HG03521 (cell line): ENCODE data around the gene STARD5.
"Not testable (repeated sequence)": the region's sequence is repeated elsewhere in the genome, so short reads cannot be mapped to it uniquely, and the experiment has no call there.

Experiments used
- ATAC-seq: cut with Tn5 transposase; IDR thresholded peaks from one replicate; pipeline ENCODE4 v1.9.1; 2021; ENCODE audit warnings: mild to moderate bottlenecking, moderate library complexity; ENCODE audit not compliant: unreplicated experiment

The STARD5 gene, protein sequence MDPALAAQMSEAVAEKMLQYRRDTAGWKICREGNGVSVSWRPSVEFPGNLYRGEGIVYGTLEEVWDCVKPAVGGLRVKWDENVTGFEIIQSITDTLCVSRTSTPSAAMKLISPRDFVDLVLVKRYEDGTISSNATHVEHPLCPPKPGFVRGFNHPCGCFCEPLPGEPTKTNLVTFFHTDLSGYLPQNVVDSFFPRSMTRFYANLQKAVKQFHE

DNA sequence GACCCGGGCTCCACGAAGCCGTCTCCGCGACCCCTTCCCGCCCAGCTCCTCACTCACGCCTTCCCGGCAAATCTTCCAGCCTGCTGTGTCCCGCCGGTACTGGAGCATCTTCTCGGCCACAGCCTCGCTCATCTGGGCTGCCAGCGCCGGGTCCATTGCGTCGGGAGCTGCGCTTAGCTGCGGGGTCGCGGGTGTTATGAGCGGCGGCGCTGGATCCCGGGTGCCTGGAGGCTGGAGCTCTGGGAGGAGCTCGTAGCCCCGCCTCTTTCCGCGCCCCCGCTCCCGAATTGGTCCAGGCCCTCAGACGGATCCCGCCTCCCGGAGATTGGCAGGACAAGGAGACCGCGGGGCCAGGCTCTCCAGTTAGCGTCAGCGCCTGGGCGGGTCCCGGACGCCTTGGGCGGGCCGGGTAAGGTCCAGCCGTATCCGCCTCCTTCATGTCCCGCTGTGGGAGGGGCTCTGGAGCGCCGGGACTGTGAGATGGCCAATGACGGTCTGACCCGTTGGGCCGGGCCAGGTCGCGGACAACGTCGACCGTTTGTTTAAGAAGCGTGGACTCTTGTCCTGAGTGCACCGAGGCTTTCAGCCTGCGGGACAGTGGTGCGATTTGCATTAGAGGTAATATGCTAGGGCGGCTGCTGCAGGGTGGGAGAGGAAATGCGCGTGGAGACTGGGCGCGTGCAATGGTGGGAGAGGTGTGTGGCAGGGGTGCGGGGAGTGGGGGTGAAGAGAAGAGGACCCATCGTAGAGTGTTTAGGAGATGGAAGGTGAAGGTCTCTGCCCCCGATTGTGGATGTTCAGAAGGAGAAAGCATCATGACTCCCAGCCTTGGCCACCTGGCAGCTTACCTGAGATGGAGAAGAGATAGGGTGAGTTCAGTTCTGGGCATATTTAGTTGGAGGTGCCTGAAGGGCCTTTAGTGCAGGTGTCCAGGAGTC is at the start of gene STARD5:
Gene STARD5, minus strand, starts transcription at position 198 of the 938 bp plus-strand sequence. Its CDS starts 42 bp downstream, at position 156.
- ATAC-seq, result peak; percentile 100

DNA sequence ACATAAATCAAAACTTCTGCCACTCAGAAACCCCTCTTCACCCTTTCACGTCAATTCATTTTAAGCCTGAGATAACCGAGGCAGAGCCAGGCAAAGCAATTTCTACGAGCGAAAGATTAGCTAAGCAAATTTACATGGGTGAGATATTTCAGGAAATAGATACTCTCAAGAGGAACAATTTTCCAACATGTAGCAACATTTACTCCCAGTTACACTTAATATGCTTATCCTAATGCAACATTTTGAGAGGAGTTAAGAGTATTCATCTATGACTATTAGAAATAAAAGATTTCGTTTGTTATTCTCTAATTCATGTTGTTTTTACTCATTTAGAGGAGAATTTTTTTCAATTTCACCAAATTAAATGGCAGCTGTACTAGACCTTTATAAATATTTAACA is 49.2 kb upstream of the STARD5 start:
- no peak for ATAC-seq

DNA sequence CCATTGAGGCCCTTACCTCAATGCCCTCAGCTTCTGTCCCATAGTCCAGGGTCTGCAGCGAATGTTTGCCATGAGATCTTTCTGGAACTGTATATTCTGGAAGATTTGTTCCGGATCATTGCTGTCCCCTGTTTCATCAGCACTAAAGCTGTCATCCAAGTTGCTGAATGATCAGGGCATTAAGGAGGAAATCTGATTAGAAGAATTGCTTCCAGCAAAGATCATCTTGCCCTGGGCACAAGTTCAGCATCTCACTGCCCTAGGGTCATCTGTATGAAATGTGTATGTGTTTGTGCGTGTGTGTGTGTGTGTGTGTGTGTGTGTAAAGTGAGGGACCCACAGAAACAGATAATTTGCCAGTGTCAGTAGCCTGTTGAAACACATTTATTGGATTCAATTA is 48.6 kb upstream of the STARD5 start:
- no peak for ATAC-seq

DNA sequence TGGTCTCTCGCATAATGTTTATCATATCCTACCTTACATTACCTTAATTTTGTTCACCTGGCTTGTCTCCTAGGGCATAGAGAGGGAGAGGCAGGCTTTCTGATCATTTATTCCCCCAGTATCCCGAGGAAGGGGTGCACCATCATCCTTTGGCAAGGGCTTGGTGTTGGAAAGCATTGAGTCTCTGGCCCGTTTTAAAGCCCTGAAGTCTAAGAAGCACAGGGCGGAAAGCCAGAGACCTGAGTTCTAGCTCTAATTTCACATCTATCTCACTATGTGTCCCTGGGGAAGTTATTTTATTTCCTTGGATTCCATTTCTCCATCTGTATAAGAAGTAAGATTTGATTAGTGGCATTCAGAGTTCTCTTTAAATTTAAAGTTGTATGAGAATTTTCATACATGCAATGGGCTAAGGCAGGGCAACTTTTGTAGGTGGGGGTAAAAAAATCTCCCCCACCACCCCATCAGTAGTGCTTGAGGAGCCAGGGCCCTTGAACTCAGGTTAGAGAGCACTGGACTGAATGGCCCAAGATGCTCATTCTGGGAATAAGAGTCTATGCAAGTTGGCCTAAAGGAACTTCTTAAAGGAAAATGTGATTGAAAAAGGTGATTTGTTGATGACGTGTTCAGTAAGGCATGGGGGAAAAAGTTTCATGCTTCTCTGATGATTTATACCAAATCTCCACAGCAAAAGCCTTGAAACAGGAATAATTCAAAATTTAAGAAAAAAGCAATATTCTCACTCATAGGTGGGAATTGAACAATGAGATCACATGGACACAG is 40.0 kb upstream of the STARD5 start:
- no peak for ATAC-seq

DNA sequence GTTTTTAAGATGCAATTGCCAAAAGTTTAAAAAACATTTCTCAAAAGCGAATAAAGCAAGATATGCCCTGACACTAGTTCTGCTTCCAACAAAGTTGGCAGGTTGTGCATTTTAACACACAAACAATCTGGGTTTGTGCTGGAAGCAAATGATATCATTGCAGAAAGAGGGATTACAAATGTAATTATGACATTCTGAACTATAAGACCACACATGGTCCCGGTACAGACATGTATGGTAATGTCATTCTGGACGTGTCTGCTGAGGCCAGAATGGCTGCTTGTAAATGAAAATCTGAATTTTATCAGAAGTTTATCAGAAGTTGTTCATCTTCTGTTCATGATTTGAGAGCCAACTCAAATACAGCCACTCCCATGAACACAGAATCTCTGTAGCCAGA is 39.3 kb upstream of the STARD5 start:
- ATAC-seq, result no peak

DNA sequence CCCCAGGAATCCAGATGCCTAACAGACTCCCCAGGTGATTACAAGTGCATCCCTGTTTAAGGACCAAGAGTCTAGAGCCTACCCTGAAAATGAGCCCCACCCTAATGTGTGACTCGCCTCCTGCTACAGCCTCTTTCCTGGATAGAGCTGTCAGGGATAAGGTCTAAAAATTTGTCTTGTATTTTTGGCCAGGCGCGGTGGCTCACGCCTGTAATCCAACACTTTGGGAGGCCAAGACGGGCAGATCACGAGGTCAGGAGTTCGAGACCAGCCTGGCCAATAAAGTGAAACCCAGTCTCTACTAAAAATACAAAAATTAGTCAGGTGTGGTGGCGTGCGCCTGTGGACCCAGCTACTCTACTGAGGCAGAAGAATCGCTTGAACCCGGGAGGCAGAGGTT is 38.8 kb upstream of the STARD5 start:
- no peak for ATAC-seq

DNA sequence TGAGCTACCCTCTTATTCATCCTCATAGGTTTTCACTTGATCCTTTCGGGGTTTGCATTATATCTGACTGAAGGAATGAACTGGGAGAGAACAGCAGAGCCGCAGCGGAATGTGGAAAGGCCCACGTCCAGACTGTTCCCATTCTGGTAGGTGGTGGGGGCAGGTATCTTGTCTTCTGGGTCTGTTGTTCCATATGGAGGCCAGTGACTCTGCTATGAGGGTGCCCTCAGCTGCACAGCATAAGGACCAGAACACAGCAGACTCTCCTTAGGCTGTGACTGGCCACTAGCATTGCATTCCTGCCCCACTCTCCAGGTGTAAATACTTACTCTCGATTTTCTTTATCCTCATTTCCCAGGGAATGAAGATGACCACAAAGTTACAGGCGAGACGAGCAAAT is 38.0 kb upstream of the STARD5 start:
- ATAC-seq, result no peak

DNA sequence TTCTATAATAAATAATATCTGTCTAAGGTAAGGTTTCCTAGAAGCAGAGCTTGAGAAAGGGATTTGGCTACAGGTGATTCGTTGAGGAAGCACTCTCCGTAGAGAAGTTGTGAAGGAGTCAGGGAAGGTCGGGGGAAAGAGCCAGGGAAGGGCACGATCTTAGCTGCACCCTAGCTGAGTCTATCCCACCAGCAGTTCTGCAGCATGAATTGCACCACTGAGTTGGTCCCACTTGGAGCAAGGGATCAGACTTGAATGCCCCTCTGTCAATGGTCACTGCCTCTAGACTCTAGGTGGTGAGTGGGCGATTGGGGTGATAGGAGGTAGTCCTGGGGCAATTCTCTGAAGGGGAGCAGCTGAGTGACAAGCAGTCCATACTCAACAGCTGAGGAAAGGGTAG is 36.5 kb upstream of the STARD5 start:
- no peak for ATAC-seq

DNA sequence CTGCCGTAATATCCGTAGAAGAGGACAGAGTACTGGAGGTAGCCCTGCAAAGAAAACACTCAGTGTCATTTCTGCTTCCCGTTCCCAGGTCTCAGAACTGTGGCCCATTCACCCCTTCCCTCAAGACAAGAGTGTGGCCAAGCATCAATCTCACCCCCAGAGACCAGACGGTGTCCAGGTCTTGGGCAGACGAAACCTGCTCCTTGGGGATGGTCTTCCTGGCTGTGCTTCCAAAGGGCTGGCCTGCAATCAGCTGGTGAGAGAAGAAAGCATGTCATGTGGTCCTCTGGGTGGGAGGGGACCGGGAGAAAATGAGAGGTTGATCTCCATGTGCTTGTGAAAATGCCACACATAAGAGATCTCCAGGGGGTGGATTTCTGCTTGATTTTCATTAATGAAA is 34.3 kb upstream of the STARD5 start:
- ATAC-seq, result no peak

DNA sequence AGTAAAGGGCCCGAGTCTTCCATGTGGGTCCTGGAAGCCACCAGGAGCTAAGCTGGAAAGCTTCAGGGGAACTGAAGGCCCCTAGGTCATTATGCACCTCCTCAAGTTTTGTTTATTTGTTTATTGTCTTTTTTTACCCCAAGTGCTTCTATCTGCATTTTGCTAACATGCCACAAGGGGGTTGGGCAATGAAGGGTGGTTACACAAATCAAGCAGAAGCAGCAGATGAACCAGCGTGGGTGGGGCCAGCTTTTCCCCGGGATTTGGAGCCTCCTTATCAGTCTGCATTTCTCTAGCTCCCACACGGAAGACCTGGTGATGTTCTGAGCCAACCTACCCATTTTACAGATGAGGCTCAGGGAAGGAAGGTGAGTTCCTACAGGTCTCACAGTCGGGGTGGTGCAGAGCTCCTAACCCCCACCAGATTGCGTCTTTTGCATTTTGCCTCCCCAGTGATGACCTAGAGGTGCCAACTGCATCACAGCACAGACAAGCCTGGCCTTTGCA is 33.3 kb upstream of the STARD5 start:
- no peak for ATAC-seq

DNA sequence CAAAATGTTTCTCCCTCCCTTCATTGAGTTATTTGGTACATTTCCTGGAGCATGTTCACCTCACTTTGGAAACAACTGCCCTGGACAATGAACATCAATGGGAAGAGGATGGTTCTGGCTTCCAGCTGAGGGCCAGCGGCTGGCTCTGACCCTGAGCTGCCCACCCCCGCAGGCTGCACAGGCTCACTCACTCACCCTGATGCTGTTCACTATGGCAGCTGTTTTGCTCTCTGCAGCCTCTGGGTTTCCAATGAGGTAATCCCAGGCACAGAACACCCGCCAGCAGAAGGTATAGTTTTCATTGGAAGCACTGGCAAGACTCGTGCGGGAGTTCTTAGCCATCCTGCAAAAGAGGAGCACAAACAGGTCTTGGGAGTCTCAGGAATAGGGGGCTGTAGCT is 32.3 kb upstream of the STARD5 start:
- no peak for ATAC-seq

DNA sequence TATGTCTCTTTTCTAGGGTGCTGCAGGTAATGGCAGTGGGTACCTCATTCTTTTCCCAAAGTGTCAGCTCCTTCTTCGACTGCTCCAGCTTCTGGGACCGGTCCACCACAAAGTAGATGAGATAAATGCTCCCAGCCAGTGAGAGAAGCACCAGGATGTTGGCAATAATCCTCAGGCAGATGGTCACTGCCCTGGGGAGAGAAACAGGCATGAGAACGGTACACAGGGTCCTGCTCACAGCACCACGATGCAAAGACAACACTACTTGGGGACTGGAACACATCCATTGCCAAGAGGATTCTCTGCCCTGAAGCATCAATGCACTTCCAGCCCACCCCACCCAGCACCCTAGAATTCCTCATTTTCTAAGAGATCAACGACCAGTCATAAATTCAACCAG is 27.7 kb upstream of the STARD5 start:
- no peak for ATAC-seq

DNA sequence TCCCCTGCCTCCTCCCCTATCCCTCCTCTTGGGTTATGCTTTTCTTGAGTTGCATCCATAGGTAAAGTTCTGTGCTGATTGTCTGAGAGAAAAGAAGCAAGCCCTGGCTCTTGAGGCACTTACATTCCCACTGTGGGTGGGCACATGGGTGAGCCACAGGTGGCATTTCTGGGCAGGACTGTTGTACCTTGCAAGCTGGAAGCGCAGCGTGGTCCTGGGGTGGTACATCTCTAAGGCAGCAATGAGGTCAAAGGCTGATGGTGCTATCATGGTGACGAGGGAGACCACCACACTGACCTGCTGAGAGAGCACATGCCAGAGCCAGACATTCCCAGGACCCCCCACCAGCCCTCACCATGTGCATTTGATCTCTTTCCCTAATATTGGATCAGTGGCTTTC is 25.3 kb upstream of the STARD5 start:
- no peak for ATAC-seq

DNA sequence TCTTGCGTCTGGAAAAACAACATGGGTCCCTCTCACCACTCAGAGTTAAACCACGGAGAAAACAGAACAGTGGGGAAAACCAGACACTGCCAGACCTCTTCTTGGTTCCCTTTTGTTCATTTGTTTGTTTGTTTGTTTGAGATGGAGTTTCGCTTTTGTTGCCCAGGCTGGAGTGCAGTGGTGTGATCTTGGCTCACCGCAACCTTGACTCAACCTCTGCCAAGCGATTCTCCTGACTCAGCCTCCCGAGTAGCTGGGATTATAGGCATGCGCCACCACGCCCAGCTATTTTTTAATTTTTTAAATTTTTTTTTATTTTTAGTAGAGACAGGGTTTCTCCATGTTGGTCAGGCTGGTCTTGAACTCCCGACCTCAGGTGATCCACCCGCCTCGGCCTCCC is 24.8 kb upstream of the STARD5 start:
- ATAC-seq, result not testable (repeated sequence)

DNA sequence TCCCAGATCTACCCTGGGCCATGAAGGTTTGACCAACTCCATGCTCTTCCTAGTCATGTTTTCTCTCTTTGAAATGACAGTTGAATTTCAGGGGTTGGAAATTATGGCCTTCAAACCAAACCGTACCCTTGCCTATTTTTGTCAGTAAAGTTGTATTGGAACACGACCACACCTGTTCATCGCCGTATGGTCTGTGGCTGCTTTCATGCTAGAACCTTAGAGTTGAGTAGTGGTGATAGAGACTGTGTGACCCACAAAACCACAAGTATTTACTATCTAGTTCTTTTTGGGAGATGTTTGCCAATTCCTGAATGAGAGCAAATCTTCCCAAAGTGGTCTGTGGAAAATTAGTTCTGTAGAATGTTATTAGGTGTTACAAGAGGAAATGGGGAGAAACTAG is 24.0 kb upstream of the STARD5 start:
- no peak for ATAC-seq

DNA sequence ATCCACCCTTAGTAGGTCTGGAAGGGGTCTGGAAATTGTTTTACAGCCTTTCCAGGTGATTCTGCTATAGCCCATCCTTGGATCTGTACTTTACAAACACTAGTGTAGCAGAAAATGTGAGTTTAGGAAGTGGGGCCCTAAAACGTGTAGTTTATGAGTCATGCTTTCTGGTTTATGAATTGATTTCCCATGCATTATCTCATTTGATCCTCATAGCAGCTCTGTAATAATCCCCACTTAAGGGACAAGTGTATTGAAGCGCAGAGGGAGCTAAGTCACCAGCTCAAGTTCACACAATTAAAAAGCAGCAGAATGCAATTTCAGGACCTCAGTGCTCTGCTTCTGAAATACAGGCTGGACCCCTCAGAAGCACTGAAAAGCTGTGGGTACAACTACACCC is 22.7 kb upstream of the STARD5 start:
- no peak for ATAC-seq

DNA sequence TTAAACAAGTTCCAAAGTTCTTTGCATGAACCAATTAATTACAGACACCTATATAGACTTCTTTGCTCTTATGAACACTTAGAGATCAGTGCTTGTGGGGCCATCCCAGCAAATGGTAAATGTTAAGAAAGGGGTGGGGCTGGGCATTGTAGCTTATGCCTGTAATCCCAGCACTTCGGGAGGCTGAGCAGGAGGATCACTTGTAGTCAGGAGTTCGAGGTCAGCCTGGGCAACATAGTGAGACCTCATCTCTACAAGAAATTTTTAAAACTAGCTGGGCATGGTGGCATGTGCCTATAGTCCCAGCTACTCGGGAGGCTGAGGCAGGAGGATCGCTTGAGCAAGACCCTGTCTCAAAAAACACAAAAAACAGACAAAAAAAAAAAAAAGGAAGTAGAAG is 19.4 kb upstream of the STARD5 start:
- ATAC-seq, result no peak

DNA sequence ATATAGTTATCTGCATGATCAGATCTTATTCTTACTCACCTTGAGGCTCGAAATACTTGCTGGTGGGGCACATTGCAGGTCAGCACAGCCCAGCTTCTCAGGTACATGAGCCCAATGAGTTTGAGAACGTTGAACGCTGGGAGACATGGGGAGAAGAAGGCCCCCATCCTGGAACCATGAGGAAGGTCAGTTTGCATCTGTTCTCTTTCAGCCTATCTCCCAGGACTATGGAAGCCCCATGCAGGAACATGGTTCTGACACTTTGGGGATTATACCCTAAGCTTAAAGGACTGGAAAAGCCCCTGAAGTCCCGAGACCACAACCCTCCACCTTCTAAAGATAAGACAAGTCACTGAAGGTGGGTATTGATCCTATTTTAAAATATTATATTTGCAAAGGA is 17.4 kb upstream of the STARD5 start:
- ATAC-seq, result no peak

DNA sequence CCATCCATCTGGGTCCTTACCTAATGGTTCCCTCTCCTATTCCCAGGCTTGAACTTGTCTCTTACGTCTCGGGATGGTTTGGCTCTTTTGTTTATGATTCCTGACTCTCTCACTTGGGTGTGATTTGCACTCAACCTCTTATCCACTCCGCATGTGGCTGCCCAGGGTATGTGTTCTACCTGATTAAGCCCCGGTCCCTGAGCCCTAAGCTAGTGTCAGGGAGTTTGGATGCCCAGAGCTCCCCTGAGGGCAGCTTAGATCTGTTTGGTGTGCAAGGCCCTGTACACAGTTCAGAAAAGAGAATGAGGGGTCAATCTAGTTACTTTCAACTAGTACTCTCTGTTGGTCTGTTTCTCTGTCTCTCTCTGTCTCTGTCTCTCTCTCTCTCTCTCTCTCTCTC is 15.9 kb upstream of the STARD5 start:
- ATAC-seq, result no peak

DNA sequence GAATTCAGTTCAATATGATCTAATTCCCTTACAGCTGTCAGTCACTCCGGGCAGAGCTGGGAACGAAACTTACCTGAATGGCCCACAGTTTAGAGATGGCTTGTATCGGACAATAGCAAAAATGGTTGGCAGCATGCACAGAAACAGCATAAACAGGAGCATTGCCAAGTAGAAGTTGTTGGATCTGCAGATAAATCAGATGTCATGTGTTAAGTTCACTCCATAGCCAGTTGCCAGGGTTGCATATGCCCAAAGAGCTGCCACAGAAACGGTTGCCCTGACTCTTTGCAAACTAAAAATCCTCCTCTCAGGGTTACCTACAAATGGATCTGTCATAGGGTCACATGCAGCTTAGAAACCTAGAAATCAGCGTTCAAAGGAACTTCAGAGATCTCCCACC is 15.4 kb upstream of the STARD5 start:
- ATAC-seq, result no peak
